Nephron progenitor cell (in vitro differentiated cells): ENCODE data around the gene CCDC57.

Experiments used
- DNase-seq: peaks from one replicate; pipeline ENCODE4 v3.0.0; 2021
- H3K27ac Mint-ChIP-seq: 2 replicates; pipeline ENCODE4 v1.8.0; 2021; ENCODE audit warnings: mild to moderate bottlenecking, moderate library complexity, mixed read lengths
- H3K27me3 Mint-ChIP-seq: 2 replicates; pipeline ENCODE4 v1.8.0; 2021; ENCODE audit warnings: mild to moderate bottlenecking, low read depth, mixed read lengths; ENCODE audit not compliant: poor library complexity
- H3K36me3 Mint-ChIP-seq: 2 replicates; pipeline ENCODE4 v1.8.0; 2021; ENCODE audit warnings: low read depth, mixed read lengths
- H3K4me1 Mint-ChIP-seq: 2 replicates; pipeline ENCODE4 v1.8.0; 2021; ENCODE audit warnings: mixed read lengths
- H3K4me3 Mint-ChIP-seq: 2 replicates; pipeline ENCODE4 v1.8.0; 2021; ENCODE audit warnings: mild to moderate bottlenecking, moderate library complexity, mixed read lengths
- H3K9me3 Mint-ChIP-seq: 2 replicates; pipeline ENCODE4 v1.8.0; 2021; ENCODE audit warnings: mild to moderate bottlenecking, moderate library complexity, mixed read lengths
- TF ChIP-seq, protein P1 (sequence below): fragments of 200-600 bp; sonication (generic); IDR thresholded peaks from 2 replicates; pipeline ENCODE4 v1.5.0; 2021; ENCODE audit warnings: antibody characterized with exemption

Gene CCDC57

DNA sequence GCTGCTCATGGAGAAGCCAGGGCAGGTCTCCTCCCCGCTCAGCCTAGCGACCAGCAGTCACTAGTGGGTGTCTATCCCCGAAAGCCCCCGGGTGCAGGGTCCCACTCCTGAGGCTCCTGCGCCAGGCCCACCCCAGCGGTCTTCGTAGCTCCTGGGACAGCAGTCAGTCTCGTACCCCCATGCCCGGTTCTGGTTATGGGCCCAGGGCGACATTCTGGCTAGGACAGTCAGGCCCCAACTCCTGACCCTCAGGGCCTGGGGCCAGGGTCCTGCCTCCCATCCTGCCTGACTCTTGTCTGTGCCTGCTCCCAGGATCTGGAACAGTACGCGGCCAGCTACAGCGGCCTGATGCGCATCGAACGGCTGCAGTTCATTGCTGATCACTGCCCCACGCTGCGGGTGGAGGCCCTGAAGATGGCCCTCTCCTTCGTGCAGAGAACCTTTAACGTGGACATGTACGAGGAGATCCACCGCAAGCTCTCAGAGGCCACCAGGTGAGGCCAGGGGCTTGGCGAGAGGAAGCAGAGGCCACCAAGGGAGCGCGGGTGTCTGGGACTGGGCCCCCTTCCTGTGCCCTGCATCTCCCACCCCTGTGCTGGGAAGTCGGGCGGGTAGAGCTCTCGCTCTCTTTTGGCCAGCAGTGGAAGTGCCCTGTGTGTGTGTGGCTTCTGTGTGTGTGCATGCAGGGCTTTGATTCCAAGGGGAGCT lies 158.9 kb downstream of the CCDC57 start:
- H3K9me3 Mint-ChIP-seq = no peaks in the 10 kb centered on the region
- TF ChIP-seq, protein P1, sequence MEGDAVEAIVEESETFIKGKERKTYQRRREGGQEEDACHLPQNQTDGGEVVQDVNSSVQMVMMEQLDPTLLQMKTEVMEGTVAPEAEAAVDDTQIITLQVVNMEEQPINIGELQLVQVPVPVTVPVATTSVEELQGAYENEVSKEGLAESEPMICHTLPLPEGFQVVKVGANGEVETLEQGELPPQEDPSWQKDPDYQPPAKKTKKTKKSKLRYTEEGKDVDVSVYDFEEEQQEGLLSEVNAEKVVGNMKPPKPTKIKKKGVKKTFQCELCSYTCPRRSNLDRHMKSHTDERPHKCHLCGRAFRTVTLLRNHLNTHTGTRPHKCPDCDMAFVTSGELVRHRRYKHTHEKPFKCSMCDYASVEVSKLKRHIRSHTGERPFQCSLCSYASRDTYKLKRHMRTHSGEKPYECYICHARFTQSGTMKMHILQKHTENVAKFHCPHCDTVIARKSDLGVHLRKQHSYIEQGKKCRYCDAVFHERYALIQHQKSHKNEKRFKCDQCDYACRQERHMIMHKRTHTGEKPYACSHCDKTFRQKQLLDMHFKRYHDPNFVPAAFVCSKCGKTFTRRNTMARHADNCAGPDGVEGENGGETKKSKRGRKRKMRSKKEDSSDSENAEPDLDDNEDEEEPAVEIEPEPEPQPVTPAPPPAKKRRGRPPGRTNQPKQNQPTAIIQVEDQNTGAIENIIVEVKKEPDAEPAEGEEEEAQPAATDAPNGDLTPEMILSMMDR = no peak
- DNase-seq = no peak
- H3K27me3 Mint-ChIP-seq = no peaks in the 10 kb centered on the region
- no peak overlapping the region for H3K27ac Mint-ChIP-seq
- peak overlapping the region; percentile 80 for H3K4me3 Mint-ChIP-seq
- peaks cover 20% of the 10 kb centered on the region for H3K4me1 Mint-ChIP-seq
- H3K36me3 Mint-ChIP-seq = no peaks in the 10 kb centered on the region

DNA sequence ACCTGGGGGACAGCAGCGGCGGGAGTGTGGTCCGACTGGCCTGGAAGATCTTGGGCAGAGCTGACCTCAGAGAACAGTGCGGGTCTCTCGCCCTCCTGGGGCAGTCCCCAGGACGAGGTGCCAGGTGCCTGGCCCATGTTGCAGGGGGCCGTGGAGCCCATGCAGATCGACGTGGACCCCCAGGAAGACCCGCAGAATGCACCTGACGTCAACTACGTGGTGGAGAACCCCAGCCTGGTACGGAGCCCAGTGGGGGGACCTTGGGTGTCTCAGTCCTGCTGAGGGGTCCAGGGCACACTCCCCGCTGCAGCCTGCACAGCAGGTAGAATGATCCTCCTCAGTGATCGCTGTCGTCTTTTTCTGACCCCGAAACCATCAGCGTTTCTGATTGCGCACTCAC lies 159.5 kb downstream of the CCDC57 start:
- Mint-ChIP-seq H3K27ac (no peak overlapping the region), H3K9me3 (no peaks in the 10 kb centered on the region), H3K27me3 (no peaks in the 10 kb centered on the region), H3K4me3 (peak overlapping the region; percentile 80), H3K4me1 (peaks cover 20% of the 10 kb centered on the region), H3K36me3 (no peaks in the 10 kb centered on the region)
- TF ChIP-seq, protein P1 = no peak
- DNase-seq = no peak

DNA sequence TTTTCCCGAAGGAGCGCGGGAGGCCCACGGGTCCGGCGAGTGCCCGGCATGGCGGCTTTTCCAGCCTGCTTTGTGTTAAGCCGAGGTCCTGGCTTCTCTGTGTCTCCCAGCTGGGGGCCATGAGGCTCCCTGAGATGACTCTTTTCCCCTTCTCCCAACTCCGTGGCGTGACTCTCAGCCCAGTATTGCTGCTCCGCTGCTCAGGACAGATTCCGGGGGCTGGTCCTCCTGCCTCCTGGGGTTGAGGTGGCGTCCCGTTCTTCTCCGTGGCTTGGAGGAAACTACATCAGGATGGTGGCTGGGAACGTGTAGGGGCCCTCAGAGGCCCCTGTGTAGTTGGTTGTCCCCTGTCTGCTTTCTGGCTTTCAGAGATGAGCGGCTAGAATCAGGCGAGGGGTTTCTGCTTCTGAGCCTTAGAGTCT lies 160.0 kb downstream of the CCDC57 start:
- no peak for DNase-seq

DNA sequence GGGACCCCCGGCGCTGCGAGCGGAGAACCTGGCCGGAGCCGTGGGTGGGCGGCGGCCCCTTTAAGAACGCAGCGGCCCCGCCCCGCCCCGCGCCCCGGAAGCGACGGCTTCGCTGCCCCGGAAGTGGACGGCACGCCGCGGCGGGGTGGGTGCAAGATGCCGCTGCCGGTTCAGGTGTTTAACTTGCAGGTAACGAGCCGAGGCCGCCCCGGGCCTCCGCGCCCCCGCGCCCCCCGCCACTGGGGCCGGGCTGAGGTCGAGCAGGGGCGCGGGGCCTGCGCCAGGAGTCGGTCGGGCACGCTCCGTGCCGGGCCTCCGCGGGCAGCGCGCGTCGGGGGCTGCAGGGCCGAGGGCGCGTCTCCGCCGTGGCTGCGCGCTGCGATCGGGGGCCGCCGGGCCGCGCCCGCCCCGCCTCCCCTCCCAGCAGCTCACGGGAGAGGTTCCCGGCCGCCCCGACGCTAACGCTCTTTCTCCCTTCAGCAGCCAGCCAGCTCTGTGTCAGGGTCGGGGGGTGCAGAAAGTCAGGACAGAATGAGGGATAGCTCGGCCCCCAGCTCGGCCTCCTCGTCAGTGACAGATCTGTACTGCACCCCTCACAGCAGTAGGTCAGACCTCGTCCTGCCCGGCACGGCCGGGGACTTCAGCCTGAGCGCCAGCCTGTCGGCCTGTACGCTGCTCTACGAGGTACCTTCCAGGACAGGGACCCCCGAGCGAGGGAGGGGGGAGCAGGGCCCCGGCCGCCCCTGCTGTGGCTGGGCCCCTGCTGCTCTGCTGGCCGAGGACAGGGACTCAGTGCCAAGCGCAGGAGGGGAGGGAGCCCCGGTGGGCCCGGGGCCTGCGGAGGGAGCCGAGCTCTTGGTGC lies 160.6 kb downstream of the CCDC57 start, which contains the start of the genes GPS1 and RFNG:
GPS1 (plus strand) TSS at position 123 of the 862 bp plus-strand sequence; CDS start at position 157, 34 bp downstream.
RFNG (minus strand) TSS at position 36 of the 862 bp plus-strand sequence. CDS start 45 bp downstream, outside the sequence.
- H3K4me1 Mint-ChIP-seq = peaks cover 20% of the 10 kb centered on the region
- no peaks in the 10 kb centered on the region for H3K9me3 Mint-ChIP-seq
- H3K27ac Mint-ChIP-seq = peak within 1 kb of the TSS; percentile 59
- no peaks in the 10 kb centered on the region for H3K27me3 Mint-ChIP-seq
- TF ChIP-seq, protein P1 = no peak
- peaks cover 8% of the 10 kb centered on the region for H3K36me3 Mint-ChIP-seq
- peak within 1 kb of the TSS; percentile 91 for H3K4me3 Mint-ChIP-seq
- peak; percentile 82 for DNase-seq

More for the DNA sequence above, 160.0 kb downstream of the CCDC57 start:
- H3K36me3 Mint-ChIP-seq = peaks cover 2% of the 10 kb centered on the region
- peak overlapping the region; percentile 80 for H3K4me3 Mint-ChIP-seq
- peak overlapping the region; percentile 59 for H3K27ac Mint-ChIP-seq
- peaks cover 20% of the 10 kb centered on the region for H3K4me1 Mint-ChIP-seq
- no peaks in the 10 kb centered on the region for H3K9me3 Mint-ChIP-seq
- no peaks in the 10 kb centered on the region for H3K27me3 Mint-ChIP-seq
- TF ChIP-seq, protein P1 = no peak
